ENCODE measurements around the gene IPPK.

DNA sequence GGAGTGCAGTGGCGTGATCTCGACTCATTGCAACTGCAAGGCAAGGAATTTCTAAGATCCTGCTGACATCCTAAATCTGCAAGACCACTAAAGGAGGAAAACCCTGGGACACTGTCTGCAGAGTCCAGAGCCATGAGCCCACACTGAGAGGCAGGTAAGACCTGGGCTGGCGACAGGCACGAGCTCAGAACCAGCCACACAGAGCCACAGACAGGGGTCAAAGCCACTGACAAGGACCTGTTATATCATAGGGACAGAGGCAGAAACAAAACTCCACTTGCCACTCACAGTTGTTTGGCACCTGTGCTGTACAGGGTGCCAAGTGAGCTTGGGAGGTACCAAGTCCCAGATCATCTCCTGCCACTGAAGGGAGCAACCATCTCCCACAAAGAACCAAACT lies 34.2 kb downstream of the IPPK start:
- TF ChIP-seq CTCF (conservative IDR thresholded peaks at IDR 0.05; ENCODE audit: low read depth, low read length) = no peak
- TF ChIP-seq EZH2 (IDR thresholded peaks at IDR 0.05; ENCODE audit: low read length, unreplicated experiment) = no peak
